ENCODE data around the gene TTYH3.

GRCh38 chr7:2634267-2635145, 2.7 kb downstream of the TTYH3 start:
- TF ChIP-seq, protein P1, sequence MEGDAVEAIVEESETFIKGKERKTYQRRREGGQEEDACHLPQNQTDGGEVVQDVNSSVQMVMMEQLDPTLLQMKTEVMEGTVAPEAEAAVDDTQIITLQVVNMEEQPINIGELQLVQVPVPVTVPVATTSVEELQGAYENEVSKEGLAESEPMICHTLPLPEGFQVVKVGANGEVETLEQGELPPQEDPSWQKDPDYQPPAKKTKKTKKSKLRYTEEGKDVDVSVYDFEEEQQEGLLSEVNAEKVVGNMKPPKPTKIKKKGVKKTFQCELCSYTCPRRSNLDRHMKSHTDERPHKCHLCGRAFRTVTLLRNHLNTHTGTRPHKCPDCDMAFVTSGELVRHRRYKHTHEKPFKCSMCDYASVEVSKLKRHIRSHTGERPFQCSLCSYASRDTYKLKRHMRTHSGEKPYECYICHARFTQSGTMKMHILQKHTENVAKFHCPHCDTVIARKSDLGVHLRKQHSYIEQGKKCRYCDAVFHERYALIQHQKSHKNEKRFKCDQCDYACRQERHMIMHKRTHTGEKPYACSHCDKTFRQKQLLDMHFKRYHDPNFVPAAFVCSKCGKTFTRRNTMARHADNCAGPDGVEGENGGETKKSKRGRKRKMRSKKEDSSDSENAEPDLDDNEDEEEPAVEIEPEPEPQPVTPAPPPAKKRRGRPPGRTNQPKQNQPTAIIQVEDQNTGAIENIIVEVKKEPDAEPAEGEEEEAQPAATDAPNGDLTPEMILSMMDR (conservative IDR thresholded peaks at IDR 0.05) = no peak
- TF ChIP-seq EZH2 (IDR thresholded peaks at IDR 0.05; ENCODE audit: low read depth) = no peak
